ENCODE results near the gene GARIN5A.
A peak's percentile ranks its signal among the peaks of the same experiment; 100 is the strongest.

Gene GARIN5A

DNA sequence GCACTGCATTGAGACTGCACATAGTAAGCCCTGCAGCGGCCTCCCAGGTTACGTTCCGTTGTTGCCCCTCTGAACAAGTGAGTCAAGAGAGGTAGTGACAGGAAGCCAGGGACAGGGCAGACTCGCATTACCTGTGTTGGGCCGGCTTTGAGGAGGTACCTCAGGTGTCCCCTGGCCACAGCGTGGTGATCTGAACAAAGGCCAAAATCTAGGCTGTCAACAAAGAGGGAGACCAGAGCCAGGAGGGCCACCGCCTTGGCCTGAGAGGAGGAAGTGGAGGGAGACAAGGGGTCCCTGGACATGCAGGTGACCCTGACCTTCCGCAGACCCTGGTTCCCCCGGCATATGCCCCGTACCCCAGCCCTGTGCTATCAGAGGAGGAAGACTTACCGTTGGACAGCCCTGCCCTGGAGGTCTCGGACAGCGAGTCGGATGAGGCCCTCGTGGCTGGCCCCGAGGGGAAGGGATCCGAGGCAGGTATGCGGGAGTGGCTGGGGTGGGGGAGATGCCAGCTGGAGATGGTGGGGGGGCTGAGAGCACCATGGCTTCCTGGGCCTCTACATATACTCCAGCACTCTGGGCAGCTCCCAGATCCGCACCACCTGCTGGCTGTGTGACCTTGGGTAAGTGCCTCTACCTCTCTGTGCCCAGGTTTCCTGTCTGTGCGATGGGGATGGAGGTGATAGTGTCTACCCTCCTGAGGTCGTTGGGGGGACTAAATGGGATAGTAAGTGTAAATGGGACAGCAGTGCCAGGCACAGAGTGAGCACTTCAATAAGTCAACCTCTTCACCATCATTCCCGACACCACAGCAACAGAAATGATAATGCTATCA lies 53.2 kb downstream of the GARIN5A start:
- Histone ChIP-seq H3K27me3 (ENCODE audit: control insufficient read depth, insufficient read depth, low read length) (no peaks in the 10 kb centered on the region), H3K9ac (ENCODE audit: low read depth, low read length) (no peak overlapping the region), H3K4me3 (ENCODE audit: low read depth, low read length) (no peak overlapping the region), H3K4me1 (ENCODE audit: control insufficient read depth, insufficient read depth, low read length) (peaks cover 6% of the 10 kb centered on the region), H3K36me3 (ENCODE audit: control insufficient read depth, insufficient read depth, low read length) (peaks cover 21% of the 10 kb centered on the region), H3K9me3 (ENCODE audit: control insufficient read depth, insufficient read depth, low read length) (no peaks in the 10 kb centered on the region)

GRCh38 chr19:50422397-50423278 lies 54.0 kb downstream of the GARIN5A start:
- H3K9ac ChIP-seq (ENCODE audit: low read depth, low read length), result no peak overlapping the region
- peaks cover 21% of the 10 kb centered on the region for H3K36me3 ChIP-seq (ENCODE audit: control insufficient read depth, insufficient read depth, low read length)
- H3K27me3 ChIP-seq (ENCODE audit: control insufficient read depth, insufficient read depth, low read length), result no peaks in the 10 kb centered on the region
- H3K4me1 ChIP-seq (ENCODE audit: control insufficient read depth, insufficient read depth, low read length), result peaks cover 3% of the 10 kb centered on the region
- H3K9me3 ChIP-seq (ENCODE audit: control insufficient read depth, insufficient read depth, low read length), result no peaks in the 10 kb centered on the region
- no peak overlapping the region for H3K4me3 ChIP-seq (ENCODE audit: low read depth, low read length)

- H3K9ac ChIP-seq (ENCODE audit: low read depth, low read length), result no peak overlapping the region
- peaks cover 3% of the 10 kb centered on the region for H3K4me1 ChIP-seq (ENCODE audit: control insufficient read depth, insufficient read depth, low read length)
- no peak overlapping the region for H3K4me3 ChIP-seq (ENCODE audit: low read depth, low read length)
- H3K27me3 ChIP-seq (ENCODE audit: control insufficient read depth, insufficient read depth, low read length), result no peaks in the 10 kb centered on the region
- H3K9me3 ChIP-seq (ENCODE audit: control insufficient read depth, insufficient read depth, low read length), result no peaks in the 10 kb centered on the region
- peaks cover 23% of the 10 kb centered on the region for H3K36me3 ChIP-seq (ENCODE audit: control insufficient read depth, insufficient read depth, low read length)
Observed at GRCh38 chr19:50420808-50421207, 55.8 kb downstream of the GARIN5A start.

- Histone ChIP-seq H3K4me1 (ENCODE audit: control insufficient read depth, insufficient read depth, low read length) (peaks cover 3% of the 10 kb centered on the region), H3K9ac (ENCODE audit: low read depth, low read length) (no peak overlapping the region), H3K27me3 (ENCODE audit: control insufficient read depth, insufficient read depth, low read length) (no peaks in the 10 kb centered on the region), H3K9me3 (ENCODE audit: control insufficient read depth, insufficient read depth, low read length) (no peaks in the 10 kb centered on the region), H3K4me3 (ENCODE audit: low read depth, low read length) (peak overlapping the region; percentile 96), H3K36me3 (ENCODE audit: control insufficient read depth, insufficient read depth, low read length) (peaks cover 23% of the 10 kb centered on the region)
Observed at GRCh38 chr19:50420127-50420526, 56.5 kb downstream of the GARIN5A start.

GRCh38 chr19:50419580-50420035 lies 57.0 kb downstream of the GARIN5A start:
- no peaks in the 10 kb centered on the region for H3K9me3 ChIP-seq (ENCODE audit: control insufficient read depth, insufficient read depth, low read length)
- H3K36me3 ChIP-seq (ENCODE audit: control insufficient read depth, insufficient read depth, low read length), result peaks cover 23% of the 10 kb centered on the region
- H3K4me1 ChIP-seq (ENCODE audit: control insufficient read depth, insufficient read depth, low read length), result peaks cover 3% of the 10 kb centered on the region
- H3K9ac ChIP-seq (ENCODE audit: low read depth, low read length), result no peak overlapping the region
- H3K27me3 ChIP-seq (ENCODE audit: control insufficient read depth, insufficient read depth, low read length), result no peaks in the 10 kb centered on the region
- H3K4me3 ChIP-seq (ENCODE audit: low read depth, low read length), result peak overlapping the region; percentile 96

GRCh38 chr19:50419022-50419579 lies 57.5 kb downstream of the GARIN5A start:
- Histone ChIP-seq H3K9ac (ENCODE audit: low read depth, low read length) (peak overlapping the region; percentile 24), H3K4me1 (ENCODE audit: control insufficient read depth, insufficient read depth, low read length) (peaks cover 3% of the 10 kb centered on the region), H3K36me3 (ENCODE audit: control insufficient read depth, insufficient read depth, low read length) (peaks cover 21% of the 10 kb centered on the region)

GRCh38 chr19:50418176-50419021 lies 58.2 kb downstream of the GARIN5A start, which contains the start of gene SPIB:
Gene SPIB, plus strand, starts transcription at chr19:50418938. Its CDS starts 25 bp downstream, at chr19:50418963.
- H3K36me3 ChIP-seq (ENCODE audit: control insufficient read depth, insufficient read depth, low read length), result peaks cover 21% of the 10 kb centered on the region
- no peaks in the 10 kb centered on the region for H3K27me3 ChIP-seq (ENCODE audit: control insufficient read depth, insufficient read depth, low read length)
- peak within 1 kb of the TSS; percentile 96 for H3K4me3 ChIP-seq (ENCODE audit: low read depth, low read length)
- H3K9me3 ChIP-seq (ENCODE audit: control insufficient read depth, insufficient read depth, low read length), result no peaks in the 10 kb centered on the region
- peaks cover 3% of the 10 kb centered on the region for H3K4me1 ChIP-seq (ENCODE audit: control insufficient read depth, insufficient read depth, low read length)
- H3K9ac ChIP-seq (ENCODE audit: low read depth, low read length), result peak within 1 kb of the TSS; percentile 24

More at GRCh38 chr19:50419022-50419579, 57.5 kb downstream of the GARIN5A start:
- Histone ChIP-seq H3K27me3 (ENCODE audit: control insufficient read depth, insufficient read depth, low read length) (no peaks in the 10 kb centered on the region), H3K9me3 (ENCODE audit: control insufficient read depth, insufficient read depth, low read length) (no peaks in the 10 kb centered on the region), H3K4me3 (ENCODE audit: low read depth, low read length) (peak overlapping the region; percentile 96)

- Histone ChIP-seq H3K9me3 (ENCODE audit: control insufficient read depth, insufficient read depth, low read length) (no peaks in the 10 kb centered on the region), H3K4me1 (ENCODE audit: control insufficient read depth, insufficient read depth, low read length) (peaks cover 3% of the 10 kb centered on the region), H3K36me3 (ENCODE audit: control insufficient read depth, insufficient read depth, low read length) (peaks cover 16% of the 10 kb centered on the region), H3K9ac (ENCODE audit: low read depth, low read length) (no peak overlapping the region), H3K27me3 (ENCODE audit: control insufficient read depth, insufficient read depth, low read length) (no peaks in the 10 kb centered on the region), H3K4me3 (ENCODE audit: low read depth, low read length) (peak overlapping the region; percentile 96)
Observed at GRCh38 chr19:50417111-50418081, 59.3 kb downstream of the GARIN5A start.
